ENCODE measurements around the gene SNAPC3.
"Not testable (repeated sequence)": the region's sequence is repeated elsewhere in the genome, so short reads cannot be mapped to it uniquely, and the experiment has no call there.

SNAPC3 gene

DNA sequence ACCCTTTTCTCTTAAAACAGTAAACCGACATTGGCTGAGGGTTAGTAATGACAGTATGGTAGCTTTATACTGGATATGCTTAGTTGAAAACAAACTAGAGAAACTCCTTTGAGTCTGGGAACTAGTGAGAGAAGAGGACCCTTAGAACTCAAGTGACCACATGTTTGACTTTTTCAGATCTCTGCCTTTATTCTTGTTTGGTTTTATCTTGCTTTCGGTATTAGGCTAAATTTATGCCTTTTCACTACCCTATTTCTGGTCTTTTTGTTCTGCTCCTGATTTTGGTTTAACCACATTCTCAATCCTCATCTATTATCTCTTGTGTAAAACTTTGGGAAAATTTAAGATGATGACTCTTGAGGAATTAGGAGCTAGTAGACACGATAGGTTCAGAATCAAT lies 11.0 kb downstream of the SNAPC3 start:
- ChIA-PET CTCF (interaction anchor here (0.8 kb wide), 1 partner anchor 130 kb away, joined by 3 read pairs; no protein-coding TSS in a partner anchor), POLR2A (ENCODE audit: low non-redundant PET) (no interaction called here)
- no peak for DNase-seq (ENCODE audit: low spot score)
- H3K27ac ChIP-seq: no peak overlapping the region
- TF ChIP-seq, protein P1, sequence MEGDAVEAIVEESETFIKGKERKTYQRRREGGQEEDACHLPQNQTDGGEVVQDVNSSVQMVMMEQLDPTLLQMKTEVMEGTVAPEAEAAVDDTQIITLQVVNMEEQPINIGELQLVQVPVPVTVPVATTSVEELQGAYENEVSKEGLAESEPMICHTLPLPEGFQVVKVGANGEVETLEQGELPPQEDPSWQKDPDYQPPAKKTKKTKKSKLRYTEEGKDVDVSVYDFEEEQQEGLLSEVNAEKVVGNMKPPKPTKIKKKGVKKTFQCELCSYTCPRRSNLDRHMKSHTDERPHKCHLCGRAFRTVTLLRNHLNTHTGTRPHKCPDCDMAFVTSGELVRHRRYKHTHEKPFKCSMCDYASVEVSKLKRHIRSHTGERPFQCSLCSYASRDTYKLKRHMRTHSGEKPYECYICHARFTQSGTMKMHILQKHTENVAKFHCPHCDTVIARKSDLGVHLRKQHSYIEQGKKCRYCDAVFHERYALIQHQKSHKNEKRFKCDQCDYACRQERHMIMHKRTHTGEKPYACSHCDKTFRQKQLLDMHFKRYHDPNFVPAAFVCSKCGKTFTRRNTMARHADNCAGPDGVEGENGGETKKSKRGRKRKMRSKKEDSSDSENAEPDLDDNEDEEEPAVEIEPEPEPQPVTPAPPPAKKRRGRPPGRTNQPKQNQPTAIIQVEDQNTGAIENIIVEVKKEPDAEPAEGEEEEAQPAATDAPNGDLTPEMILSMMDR (conservative IDR thresholded peaks at IDR 0.05; ENCODE audit: low read depth): no peak

- ChIA-PET CTCF (no interaction called here), POLR2A (ENCODE audit: low non-redundant PET) (no interaction called here)
- H3K27ac ChIP-seq: no peak overlapping the region
- no peak for DNase-seq (ENCODE audit: low spot score)
- TF ChIP-seq, protein P1 (conservative IDR thresholded peaks at IDR 0.05; ENCODE audit: low read depth): no peak
Measured at GRCh38 chr9:15438891-15439290, 16.2 kb downstream of the SNAPC3 start.

- CTCF ChIA-PET; H3K27ac ChIP-seq; POLR2A ChIA-PET (ENCODE audit: low non-redundant PET); DNase-seq (ENCODE audit: low spot score): not testable (repeated sequence)
Measured at GRCh38 chr9:15441841-15442240, 19.2 kb downstream of the SNAPC3 start.

GRCh38 chr9:15442264-15442663 lies 19.6 kb downstream of the SNAPC3 start:
- DNase-seq (ENCODE audit: low spot score); H3K27ac ChIP-seq; CTCF ChIA-PET; POLR2A ChIA-PET (ENCODE audit: low non-redundant PET): not testable (repeated sequence)

GRCh38 chr9:15444141-15444540 lies 21.5 kb downstream of the SNAPC3 start:
- ChIA-PET CTCF (no interaction called here), POLR2A (ENCODE audit: low non-redundant PET) (no interaction called here)
- no peak for DNase-seq (ENCODE audit: low spot score)
- H3K27ac ChIP-seq: no peak overlapping the region
- TF ChIP-seq, protein P1 (conservative IDR thresholded peaks at IDR 0.05; ENCODE audit: low read depth): no peak

GRCh38 chr9:15453956-15454355 lies 31.3 kb downstream of the SNAPC3 start:
- no peak for DNase-seq (ENCODE audit: low spot score)
- ChIA-PET POLR2A (ENCODE audit: low non-redundant PET) (no interaction called here), CTCF (interaction anchor here (0.6 kb wide), 1 partner anchor 97 kb away, joined by 5 read pairs; no protein-coding TSS in a partner anchor)
- H3K27ac ChIP-seq: no peak overlapping the region
- TF ChIP-seq, protein P1 (conservative IDR thresholded peaks at IDR 0.05; ENCODE audit: low read depth): no peak

- H3K27ac ChIP-seq: no peak overlapping the region
- ChIA-PET POLR2A (ENCODE audit: low non-redundant PET) (no interaction called here), CTCF (no interaction called here)
- no peak for DNase-seq (ENCODE audit: low spot score)
- TF ChIP-seq, protein P1 (conservative IDR thresholded peaks at IDR 0.05; ENCODE audit: low read depth): no peak
Measured at GRCh38 chr9:15461056-15461455, 38.4 kb downstream of the SNAPC3 start.

DNA sequence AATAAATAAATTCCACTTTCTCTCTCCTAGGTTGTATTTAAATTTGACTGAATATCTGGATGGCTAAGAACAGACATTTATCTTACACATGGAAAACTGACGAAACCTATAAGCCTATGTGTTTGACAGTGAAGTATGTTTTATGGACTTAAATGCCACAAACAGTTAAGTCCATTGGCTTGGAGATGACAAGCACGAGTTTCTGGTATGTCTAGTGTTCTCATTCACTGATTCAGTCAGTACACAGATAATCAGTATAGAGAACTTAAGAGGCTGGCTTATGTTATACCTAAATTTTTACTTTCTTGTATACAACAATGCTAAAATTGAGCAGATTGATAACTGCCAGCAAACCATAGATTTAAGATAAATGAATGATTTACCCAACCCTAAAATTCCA lies 38.9 kb downstream of the SNAPC3 start:
- no peak overlapping the region for H3K27ac ChIP-seq
- CTCF ChIA-PET: no interaction called here
- POLR2A ChIA-PET (ENCODE audit: low non-redundant PET): no interaction called here
- no peak for DNase-seq (ENCODE audit: low spot score)
- TF ChIP-seq, protein P1 (conservative IDR thresholded peaks at IDR 0.05; ENCODE audit: low read depth): no peak

Data from RWPE1 (cell line).